Fibroblast of upper back skin (primary cell): ENCODE measurements around the gene ZNF24.

Source experiments
- DNase-seq: peaks from one replicate; pipeline ENCODE4 v3.0.0-alpha.2; 2013

ZNF24 gene

GRCh38 chr18:35352778-35353177 is 8.6 kb upstream of the ZNF24 start:
- no peak for DNase-seq

GRCh38 chr18:35352283-35352682 is 8.1 kb upstream of the ZNF24 start:
- no peak for DNase-seq

GRCh38 chr18:35348001-35348400 is 3.8 kb upstream of the ZNF24 start:
- no peak for DNase-seq

GRCh38 chr18:35345950-35346349 is 1.7 kb upstream of the ZNF24 start:
- no peak for DNase-seq

GRCh38 chr18:35345460-35345921 is 1.3 kb upstream of the ZNF24 start:
- no peak for DNase-seq

GRCh38 chr18:35344736-35345459 is 678 bp upstream of the ZNF24 start:
- DNase-seq: no peak

GRCh38 chr18:35343488-35343935 is 708 bp downstream of the ZNF24 start:
- DNase-seq: no peak

GRCh38 chr18:35337286-35337685 is 6.9 kb downstream of the ZNF24 start:
- no peak for DNase-seq

DNA sequence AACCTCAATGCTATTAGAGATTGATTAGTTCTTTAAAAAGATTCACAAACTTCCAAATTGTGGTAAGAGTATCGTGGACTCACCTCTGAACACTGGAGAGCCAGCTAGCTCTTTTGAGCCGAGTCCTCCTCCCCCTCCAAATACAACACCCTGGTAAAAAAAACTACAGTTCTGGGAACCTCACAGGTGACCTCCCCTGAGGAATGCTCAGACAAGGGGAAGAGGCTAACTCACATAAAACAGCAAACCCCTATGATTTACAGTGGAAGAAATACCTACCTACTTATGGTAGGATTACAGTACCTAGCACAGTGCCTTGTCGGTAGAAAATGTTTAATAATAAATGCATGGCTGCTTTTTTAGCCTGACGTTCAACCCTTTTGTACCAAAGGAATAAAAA is 8.4 kb downstream of the ZNF24 start:
- no peak for DNase-seq

DNA sequence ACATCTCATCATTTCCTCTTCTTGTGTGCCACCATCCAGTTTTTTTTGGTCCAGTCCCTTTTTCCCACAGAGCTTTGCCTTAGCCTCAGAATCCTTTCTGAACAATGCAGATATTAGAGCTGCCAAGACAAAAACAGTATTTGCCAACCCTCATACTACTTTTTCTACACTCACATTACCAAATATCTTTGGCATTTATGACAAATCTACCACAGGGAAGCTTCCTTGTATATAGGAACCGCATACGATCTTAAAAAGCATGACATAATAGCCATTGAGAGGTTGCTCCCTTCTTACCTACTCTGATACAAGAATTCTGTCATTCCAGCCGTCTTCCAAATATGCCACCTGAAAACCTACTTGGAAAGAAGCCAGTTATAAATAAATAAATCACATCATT is 9.4 kb downstream of the ZNF24 start:
- peak; percentile 20 for DNase-seq

DNA sequence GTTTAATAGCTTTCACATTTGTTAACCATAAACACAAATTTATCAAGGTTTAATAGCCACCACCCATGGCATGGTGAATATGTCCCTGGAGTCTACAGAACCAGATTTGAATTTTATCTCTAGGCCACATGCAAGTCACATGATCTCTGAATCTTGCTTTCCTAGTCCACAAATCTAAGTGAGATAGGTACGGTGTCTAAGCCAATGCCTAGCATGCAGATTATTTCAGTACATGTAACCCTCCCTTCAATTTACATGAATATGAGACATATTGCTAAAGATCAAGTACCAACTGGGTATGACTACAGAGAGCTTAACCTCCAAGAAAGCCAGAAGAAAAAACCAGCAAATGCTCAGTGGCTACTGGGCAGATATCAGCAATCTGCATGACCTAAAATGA is 10.0 kb downstream of the ZNF24 start:
- DNase-seq: no peak

DNA sequence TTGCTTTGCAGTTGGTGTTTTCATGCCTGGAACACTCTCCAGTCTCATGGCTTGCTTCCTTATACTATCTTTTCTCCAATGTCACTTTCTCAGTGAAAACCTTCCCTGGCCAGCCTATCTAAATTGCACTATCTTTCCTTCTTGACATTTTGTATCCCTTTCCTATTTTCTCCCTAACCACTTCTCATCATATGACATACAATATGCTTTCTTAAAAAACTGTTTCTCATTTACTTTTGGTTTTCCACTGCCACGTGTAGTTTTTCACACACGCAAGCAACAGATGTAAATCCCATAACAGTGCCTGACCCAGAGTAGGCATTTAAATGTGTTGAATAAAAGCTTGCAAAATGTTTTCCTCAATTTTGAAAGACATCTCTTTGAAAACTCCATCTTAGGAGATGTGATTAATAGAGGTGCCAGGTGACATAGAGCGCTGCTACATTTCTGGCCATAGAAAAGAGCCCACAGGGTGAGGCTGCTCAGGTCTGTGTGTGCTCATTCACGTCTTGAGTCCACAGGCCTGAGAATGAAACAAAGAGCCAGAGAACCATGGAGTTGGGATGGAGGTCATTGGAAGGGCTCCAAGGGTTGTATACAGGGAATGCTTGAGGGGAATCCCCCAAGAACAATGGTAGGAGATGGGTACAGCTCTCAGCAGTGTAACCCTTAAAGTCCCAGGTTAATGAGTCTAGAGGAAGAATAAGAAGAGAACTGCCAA is 12.7 kb downstream of the ZNF24 start:
- DNase-seq: no peak

DNA sequence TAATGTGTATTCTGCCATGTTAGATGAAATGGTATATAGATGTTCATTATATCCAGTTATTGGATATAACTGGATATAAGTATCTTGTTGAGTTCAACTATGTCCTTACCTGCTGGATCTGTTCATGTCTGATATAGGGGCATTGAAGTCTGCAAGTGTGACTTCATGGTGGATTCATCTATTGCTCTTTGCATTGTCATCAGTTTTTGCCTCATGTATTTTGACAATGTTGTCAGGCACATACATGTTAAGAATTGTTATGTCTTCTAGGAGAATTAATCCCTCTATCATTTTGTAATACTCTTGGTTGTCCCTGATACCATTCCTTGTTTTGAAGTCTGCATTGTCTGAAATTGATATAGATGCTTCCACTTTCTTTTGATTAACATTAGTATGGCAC is 15.4 kb downstream of the ZNF24 start:
- DNase-seq: no peak

DNA sequence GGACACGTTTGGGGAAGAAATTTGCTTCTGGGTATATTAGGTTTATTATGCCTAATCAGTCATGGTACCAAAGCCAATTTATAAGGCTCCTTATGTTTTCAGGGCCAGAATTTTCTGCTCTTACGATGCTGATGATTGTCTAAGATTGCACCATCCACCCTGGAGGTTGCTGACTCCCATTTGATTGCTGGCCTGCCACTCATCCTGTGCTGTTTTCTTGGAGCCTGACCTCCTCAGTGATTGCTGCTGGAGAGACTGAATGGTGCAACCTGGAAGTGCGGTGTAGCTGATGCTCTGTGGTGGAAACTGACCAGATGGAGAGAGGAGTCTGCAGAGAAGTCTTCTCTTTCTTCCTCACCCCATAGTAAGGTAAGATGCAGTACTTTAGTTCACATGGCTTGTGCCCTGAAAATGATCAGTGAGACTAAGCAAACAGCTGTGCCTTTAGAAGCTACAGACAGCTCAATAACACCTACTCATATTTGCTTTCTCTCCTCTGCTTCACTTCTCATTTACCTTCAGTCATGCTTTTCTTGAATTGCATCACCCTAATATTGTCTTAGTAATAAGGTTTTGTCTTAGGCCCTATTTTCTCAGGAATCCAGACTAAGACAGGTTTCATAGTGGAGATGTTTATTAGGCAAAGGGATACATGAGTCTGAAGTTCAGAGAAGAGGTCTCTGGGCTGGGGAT is 17.4 kb downstream of the ZNF24 start:
- DNase-seq: no peak

DNA sequence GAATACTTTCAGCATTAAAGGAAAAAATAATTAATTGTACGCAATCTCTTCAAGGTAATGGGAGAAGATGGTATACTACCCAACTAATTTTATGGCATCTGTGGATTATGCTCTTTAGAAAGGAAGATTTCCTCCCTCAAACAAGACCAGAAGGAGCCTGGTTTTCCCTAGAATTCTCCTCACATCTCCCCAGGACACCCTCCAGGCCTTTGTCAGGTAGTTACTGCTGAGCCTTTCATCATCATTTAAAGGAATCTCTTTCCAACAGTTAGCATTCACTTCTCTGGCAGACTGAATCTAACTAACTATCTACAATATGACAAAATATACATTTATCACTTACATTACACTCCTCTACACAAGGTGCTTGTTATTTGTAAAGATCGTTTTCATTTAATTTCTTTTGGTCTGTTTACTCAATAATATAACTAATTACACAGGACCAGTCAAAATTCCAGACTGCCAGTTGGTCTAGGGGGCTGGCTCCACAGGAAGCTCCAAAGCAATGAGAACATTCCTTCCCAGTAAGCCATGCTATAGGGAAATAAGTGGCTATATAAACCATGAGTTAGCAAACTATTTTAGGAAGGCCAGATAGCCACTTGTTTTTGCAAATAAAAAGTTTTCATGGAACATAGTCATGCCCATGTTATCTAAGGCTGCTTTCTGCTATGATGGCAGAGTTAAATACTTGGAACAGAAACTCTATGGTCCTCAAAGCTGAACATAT is 19.1 kb downstream of the ZNF24 start:
- peak; percentile 20 for DNase-seq

DNA sequence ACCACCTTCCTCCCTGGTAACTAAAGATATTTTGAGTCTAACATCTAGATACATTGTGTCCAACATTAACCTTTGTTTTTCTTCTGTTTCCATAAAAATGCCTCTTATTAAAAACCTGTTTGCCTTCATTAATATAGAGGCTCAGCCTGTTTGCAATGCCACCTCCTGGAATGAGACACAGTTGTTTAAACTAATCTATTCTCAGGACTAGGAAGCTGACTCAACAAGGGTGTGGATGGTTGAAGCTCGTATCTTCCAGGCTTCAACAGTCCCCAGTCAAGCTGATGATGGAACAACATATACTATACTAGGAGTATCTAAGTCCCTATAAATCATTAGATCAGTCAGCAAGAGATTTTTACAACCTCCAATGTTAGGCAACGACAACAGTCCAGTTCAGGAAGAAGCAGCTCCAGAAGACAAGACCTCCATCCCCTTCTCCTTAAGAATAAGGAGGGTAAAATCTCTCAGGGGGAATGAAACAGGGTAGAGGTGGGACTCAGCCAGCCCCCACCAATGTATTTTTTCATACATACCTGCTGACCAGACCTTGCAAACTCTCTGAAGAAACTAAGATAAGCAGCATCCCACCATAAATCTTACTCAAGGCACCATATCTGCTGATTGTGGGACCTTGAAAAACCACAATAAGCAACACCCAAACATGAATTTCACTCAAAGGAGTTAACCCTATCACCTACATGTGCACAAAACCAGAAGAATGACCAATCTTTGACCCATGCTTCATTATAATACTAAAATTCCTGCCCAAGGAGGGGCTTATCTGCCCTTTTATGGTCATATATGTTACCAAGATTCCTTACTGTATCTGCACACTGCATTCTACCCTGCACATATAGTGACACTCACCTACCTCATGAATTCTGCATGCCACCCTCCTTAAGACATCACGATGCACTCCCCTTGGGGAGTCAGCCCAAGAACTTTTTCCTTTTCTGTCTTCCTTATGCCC is 21.4 kb downstream of the ZNF24 start:
- no peak for DNase-seq

GRCh38 chr18:35311496-35311895 is 32.7 kb downstream of the ZNF24 start:
- DNase-seq: peak; percentile 50

DNA sequence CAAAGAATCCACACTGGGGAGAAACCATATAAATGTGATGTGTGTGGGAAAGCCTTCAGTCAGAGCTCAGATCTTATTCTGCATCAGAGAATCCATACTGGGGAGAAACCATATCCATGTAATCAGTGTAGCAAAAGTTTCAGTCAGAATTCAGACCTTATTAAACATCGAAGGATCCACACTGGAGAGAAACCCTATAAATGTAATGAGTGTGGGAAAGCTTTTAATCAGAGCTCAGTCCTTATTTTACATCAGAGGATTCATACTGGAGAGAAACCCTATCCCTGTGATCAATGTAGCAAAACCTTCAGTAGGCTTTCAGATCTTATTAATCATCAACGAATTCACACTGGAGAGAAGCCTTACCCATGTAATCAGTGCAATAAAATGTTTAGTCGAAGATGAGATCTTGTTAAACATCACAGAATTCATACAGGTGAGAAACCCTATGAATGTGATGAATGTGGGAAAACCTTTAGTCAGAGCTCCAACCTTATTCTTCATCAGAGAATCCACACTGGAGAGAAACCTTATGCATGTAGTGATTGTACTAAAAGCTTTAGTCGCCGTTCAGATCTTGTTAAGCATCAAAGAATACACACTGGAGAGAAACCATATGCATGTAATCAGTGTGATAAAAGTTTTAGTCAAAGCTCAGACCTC is 37.5 kb downstream of the ZNF24 start:
- no peak for DNase-seq

GRCh38 chr18:35303610-35304009 is 40.6 kb downstream of the ZNF24 start:
- DNase-seq: no peak

DNA sequence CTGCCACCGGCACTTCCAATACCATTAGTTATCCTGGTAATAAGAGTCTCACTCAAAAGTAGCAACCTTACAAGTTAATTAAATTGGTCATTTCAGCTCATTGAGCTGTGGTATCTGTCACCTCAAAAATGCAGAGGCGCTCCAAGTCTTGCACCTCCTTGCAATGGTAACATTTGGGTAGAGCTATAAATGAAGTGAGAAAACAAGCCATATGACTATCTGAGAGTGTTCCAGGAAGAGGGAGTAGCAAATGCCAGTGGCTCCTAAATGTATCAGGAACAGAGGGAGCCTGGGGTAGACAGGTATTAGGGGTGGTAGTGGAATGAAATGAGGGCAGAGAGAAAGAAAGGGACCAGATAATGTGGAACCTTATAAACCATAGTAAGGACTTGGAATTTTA is 48.2 kb downstream of the ZNF24 start:
- DNase-seq: no peak

- no peak for DNase-seq
These were observed 53.1 kb downstream of the ZNF24 start for GRCh38 chr18:35291166-35291565.
